ENCODE data around the gene DLG2.

Gene DLG2

DNA sequence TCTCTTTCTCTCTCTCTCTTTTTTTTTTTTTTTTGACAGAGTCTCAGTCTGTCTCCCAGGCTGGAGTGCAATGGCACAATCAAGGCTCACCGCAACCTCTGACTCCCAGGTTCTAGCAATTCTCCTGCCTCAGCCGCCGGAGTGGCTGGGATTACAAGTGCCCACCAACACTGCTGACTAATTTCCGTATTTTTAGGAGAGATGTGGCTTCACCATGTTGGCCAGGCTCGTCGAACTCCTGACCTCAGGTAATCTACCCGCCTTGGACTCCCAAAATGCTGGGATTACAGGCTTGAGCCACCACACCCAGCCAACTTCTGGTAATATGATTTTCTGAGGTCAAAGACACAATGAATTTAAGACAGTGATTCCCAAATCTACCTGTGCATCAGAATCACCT, 1681.2 kb downstream of the DLG2 start:
- H3K36me3 Mint-ChIP-seq (ENCODE audit: low read depth), result no peaks in the 10 kb centered on the region

DNA sequence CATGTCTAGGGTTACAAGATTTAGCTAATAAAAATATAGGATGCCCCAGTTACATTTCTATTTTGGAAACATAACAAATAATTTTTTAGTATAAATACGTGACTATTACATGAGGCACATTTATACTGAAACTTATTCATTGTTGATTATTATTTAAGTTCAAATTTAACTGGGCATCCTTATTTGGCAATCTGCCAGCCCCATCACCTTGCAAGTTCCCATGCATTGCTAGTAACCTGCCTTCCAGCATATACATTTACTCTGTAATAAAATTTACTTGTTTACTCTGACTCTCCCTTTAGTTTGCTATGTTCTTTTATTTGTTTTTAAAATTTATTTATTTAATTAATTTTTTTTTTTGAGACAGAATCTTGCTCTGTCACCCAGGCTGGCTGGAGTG, 1686.1 kb downstream of the DLG2 start:
- Mint-ChIP-seq H3K27me3 (ENCODE audit: low read depth, poor library complexity) (peaks cover 3% of the 10 kb centered on the region), H3K9me3 (no peaks in the 10 kb centered on the region), H3K4me3 (no peak overlapping the region), H3K4me1 (no peaks in the 10 kb centered on the region), H3K27ac (no peak overlapping the region), H3K36me3 (ENCODE audit: low read depth) (no peaks in the 10 kb centered on the region)
- no peak for DNase-seq
- TF ChIP-seq, protein P1, sequence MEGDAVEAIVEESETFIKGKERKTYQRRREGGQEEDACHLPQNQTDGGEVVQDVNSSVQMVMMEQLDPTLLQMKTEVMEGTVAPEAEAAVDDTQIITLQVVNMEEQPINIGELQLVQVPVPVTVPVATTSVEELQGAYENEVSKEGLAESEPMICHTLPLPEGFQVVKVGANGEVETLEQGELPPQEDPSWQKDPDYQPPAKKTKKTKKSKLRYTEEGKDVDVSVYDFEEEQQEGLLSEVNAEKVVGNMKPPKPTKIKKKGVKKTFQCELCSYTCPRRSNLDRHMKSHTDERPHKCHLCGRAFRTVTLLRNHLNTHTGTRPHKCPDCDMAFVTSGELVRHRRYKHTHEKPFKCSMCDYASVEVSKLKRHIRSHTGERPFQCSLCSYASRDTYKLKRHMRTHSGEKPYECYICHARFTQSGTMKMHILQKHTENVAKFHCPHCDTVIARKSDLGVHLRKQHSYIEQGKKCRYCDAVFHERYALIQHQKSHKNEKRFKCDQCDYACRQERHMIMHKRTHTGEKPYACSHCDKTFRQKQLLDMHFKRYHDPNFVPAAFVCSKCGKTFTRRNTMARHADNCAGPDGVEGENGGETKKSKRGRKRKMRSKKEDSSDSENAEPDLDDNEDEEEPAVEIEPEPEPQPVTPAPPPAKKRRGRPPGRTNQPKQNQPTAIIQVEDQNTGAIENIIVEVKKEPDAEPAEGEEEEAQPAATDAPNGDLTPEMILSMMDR (IDR thresholded peaks at IDR 0.05), result no peak

More for the DNA sequence above, 1681.2 kb downstream of the DLG2 start:
- H3K27me3 Mint-ChIP-seq (ENCODE audit: low read depth, poor library complexity), result peaks cover 5% of the 10 kb centered on the region
- DNase-seq, result no peak
- H3K4me1 Mint-ChIP-seq, result peaks cover 4% of the 10 kb centered on the region
- H3K9me3 Mint-ChIP-seq, result no peaks in the 10 kb centered on the region
- no peak overlapping the region for H3K27ac Mint-ChIP-seq
- TF ChIP-seq, protein P1 (IDR thresholded peaks at IDR 0.05), result no peak
- H3K4me3 Mint-ChIP-seq, result no peak overlapping the region

DNA sequence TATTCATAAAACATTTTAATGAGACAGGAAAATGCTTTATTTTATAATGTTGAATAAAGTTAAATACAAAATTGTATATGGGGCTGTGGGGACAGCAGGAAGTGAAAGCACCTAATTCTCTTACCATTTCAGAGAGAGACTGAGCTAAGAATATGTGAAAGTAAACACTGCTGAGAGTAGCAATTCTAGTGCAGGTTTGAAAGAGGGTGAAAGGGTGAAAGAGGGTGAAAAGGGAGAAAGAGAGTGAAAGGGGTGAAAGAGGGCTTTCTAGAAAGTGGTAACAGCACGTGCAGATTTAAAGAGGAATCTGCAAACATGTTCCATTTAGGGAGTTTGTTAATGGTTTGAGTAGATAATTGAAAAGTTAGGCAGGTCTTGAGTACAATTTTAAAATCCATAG, 1689.0 kb downstream of the DLG2 start:
- TF ChIP-seq, protein P1 (IDR thresholded peaks at IDR 0.05), result no peak
- Mint-ChIP-seq H3K36me3 (ENCODE audit: low read depth) (no peaks in the 10 kb centered on the region), H3K4me1 (no peaks in the 10 kb centered on the region), H3K27me3 (ENCODE audit: low read depth, poor library complexity) (no peaks in the 10 kb centered on the region), H3K9me3 (no peaks in the 10 kb centered on the region), H3K27ac (no peak overlapping the region), H3K4me3 (no peak overlapping the region)
- no peak for DNase-seq

DNA sequence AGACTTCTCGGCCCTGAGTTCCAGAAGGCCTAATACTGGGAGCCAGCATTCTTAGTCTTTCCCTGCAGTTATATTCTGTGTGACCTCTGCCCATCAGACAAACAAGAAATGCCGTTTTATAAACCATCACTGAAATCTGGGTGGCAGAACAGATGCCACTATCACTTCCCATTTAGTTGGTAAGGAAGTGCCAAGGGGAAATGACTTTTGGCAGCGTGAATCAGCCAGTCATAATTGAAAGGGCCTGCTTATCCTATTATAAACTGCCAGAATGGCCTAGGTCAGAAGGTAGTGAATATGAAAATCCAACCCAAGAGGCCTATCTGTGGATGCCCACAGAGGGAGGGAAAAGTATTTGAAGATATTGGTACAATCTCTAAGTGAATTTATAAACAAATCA, 1694.1 kb downstream of the DLG2 start:
- Mint-ChIP-seq H3K4me3 (no peak overlapping the region), H3K27me3 (ENCODE audit: low read depth, poor library complexity) (no peaks in the 10 kb centered on the region), H3K4me1 (no peaks in the 10 kb centered on the region), H3K27ac (no peak overlapping the region), H3K36me3 (ENCODE audit: low read depth) (no peaks in the 10 kb centered on the region), H3K9me3 (no peaks in the 10 kb centered on the region)
- no peak for DNase-seq
- TF ChIP-seq, protein P1 (IDR thresholded peaks at IDR 0.05), result no peak

DNA sequence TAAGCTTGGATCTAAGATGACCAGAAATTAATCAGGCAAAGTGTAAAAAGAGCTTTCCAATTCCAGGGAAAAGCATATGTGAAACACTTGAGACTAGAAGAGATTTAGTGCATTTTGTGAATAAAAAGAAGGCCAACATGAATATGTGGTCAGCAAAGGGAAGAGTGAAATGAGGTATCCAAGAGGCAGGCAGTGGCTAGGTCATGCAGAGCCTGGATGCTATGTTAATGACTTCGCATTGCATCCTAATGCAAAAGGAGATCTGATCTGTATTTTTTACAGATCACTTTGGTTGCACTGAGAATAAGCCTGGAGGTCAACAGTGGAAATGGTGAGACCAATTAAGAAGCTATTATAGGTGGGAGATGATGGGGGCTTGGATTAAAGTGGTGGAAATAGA, 1699.7 kb downstream of the DLG2 start:
- Mint-ChIP-seq H3K36me3 (ENCODE audit: low read depth) (no peaks in the 10 kb centered on the region), H3K4me3 (no peak overlapping the region), H3K27me3 (ENCODE audit: low read depth, poor library complexity) (peaks cover 3% of the 10 kb centered on the region), H3K9me3 (no peaks in the 10 kb centered on the region), H3K4me1 (peaks cover 3% of the 10 kb centered on the region), H3K27ac (no peak overlapping the region)
- TF ChIP-seq, protein P1 (IDR thresholded peaks at IDR 0.05), result no peak
- DNase-seq, result no peak

DNA sequence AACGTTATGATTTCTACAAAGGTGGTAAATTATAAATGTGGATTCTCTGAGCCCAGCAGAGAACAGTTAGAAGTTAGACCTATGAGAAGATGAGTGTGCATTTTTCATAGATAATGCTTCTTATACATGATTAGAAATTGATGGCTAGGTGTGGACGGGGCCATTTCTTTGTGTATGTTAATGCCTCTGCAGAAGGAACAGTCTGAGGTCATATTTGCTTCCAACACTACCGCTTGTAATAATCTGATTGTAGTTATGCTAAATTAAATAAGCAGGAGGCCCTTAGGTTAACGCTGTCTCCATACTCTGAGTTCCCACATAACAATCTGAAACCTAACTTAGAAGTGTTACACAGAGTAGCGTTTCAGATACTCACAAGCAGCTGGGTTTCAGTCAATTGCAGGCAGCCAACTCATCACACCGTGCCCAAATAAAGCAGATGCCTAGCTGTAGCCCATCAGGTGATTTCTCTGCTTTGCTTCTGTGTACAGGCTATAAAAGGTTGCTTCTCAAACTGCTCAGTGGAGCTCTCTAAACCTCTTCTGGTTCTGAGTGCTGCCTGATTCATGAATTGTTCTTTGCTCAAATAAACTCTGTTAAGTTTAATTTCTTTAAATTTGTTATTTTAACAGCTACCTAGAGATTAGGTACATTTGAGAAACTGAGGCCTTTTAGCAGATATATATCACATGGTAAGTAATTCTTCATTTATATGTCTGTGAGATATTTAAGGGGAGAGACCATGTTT, 1702.2 kb downstream of the DLG2 start:
- no peak overlapping the region for H3K4me3 Mint-ChIP-seq
- DNase-seq, result no peak
- H3K27me3 Mint-ChIP-seq (ENCODE audit: low read depth, poor library complexity), result peaks cover 5% of the 10 kb centered on the region
- no peaks in the 10 kb centered on the region for H3K9me3 Mint-ChIP-seq
- no peak overlapping the region for H3K27ac Mint-ChIP-seq
- H3K4me1 Mint-ChIP-seq, result peaks cover 11% of the 10 kb centered on the region
- H3K36me3 Mint-ChIP-seq (ENCODE audit: low read depth), result no peaks in the 10 kb centered on the region
- TF ChIP-seq, protein P1 (IDR thresholded peaks at IDR 0.05), result no peak

Data from nephron progenitor cell (in vitro differentiated cells).